Tibial nerve (tissue), 4 donors: Measurements from ENCODE around the gene KAT7. TPM values are rescaled to one million over a fixed set of nuclear protein-coding genes. Genes with fewer than 3 reads are reported as not detected.
"Not testable (repeated sequence)": the region's sequence is repeated elsewhere in the genome, so short reads cannot be mapped to it uniquely, and the experiment has no call there.

ENCODE experiments used
- DNase-seq, 2 donors: peaks; one replicate each; pipeline ENCODE4 v3.0.0-alpha.2; 2019; ENCODE audit warnings: low spot score in 2 of 2
- H3K27ac ChIP-seq, 4 donors: fragments of 200-600 bp; sonication (generic) in 3 of 4; one replicate each; pipeline ENCODE4 v1.5.1; 2017 to 2019; ENCODE audit warnings: mild to moderate bottlenecking in 1 of 4
- H3K27me3 ChIP-seq, 2 donors: fragments of 200-600 bp; sonication (generic) in 1 of 2; one replicate each; pipeline versions ENCODE4 v1.5.1 to v1.6.0; 2017 to 2019
- H3K36me3 ChIP-seq, 3 donors: fragments of 200-600 bp; sonication (generic); one replicate each; pipeline ENCODE4 v1.5.1; 2018 to 2019
- H3K4me1 ChIP-seq, 4 donors: fragments of 200-600 bp; sonication (generic) in 3 of 4; one replicate each; pipeline ENCODE4 v1.5.1; 2017 to 2019
- H3K4me3 ChIP-seq, 4 donors: fragments of 200-600 bp; sonication (generic) in 3 of 4; one replicate each; pipeline ENCODE4 v1.5.1; 2017 to 2019; ENCODE audit warnings: mild to moderate bottlenecking in 1 of 4, moderate library complexity in 1 of 4
- H3K9me3 ChIP-seq, 4 donors: fragments of 200-600 bp; sonication (generic) in 3 of 4; one replicate each; pipeline ENCODE4 v1.5.1; 2017 to 2019
- EP300 ChIP-seq, 2 donors: sonication (generic); formaldehyde crosslinking; IDR thresholded peaks; one replicate each; pipeline ENCODE4 v1.6.1; 2017; ENCODE audit warnings: antibody characterized with exemption in 2 of 2, mild to moderate bottlenecking in 1 of 2
- POLR2A ChIP-seq, 2 donors: fragments of 450-650 bp; IDR thresholded peaks; one replicate each; pipeline ENCODE4 v1.6.1; 2017; ENCODE audit warnings: antibody characterized with exemption in 2 of 2, mild to moderate bottlenecking in 2 of 2, moderate library complexity in 2 of 2
- WGBS, 2 donors: methylation state at CpG; one replicate each; pipeline ENCODE4 v1.1.5; 2018; 5-methylcytosine and 5-hydroxymethylcytosine counted together
- total RNA-seq, 4 donors: library from RNA; depleted of rRNA; stranded (reverse); fragments of >200 nt; gene quantifications; one replicate each; pipeline ENCODE4 v1.1.0, GENCODE V29; 2016
- TF ChIP-seq, protein P1 (sequence below), 5 experiments: fragments of 200-600 bp in 3 of 5; fragments of 450-650 bp in 2 of 5; sonication (generic) in 3 of 5; IDR thresholded peaks; one replicate each; pipeline ENCODE4 v1.5.1; 2016 to 2019; ENCODE audit warnings: antibody characterized with exemption in 5 of 5, mild to moderate bottlenecking in 3 of 5, moderate library complexity in 2 of 5

The KAT7 gene
- total RNA-seq, 4 donors from 2014 or later = 31.6 to 45.6 (median 42.0) TPM

DNA sequence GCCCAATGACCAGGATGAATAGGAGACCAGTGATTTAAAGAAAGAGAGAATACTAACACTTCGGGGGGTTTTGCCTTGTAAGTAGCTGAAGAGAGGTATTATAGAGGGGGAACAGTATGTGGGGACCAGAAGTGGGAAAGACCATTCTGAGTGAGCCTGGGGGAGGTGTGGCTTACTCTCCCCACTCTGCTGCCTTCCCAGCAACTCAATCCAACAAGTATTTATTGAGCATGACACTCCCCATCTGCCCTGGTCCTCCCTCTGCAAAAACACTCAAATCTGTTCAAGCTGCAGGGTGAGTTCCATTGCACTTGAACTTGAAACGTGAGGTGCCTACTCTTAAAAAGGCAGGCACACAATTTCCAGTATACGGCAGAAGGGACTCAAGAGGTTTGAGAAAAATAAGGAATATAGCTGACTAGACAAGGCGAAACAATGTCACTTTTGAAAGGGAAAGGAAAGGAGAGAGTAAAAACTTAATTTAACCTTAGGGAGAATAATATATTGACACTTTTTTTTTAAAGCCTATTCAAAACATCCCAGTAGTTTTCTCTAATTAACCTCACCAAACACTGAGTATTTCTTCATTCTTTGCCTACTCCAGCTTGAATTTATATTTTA lies 32.7 kb upstream of the KAT7 start:
- H3K36me3 ChIP-seq = peaks cover 0 to 5% (median 0%) of the 10 kb centered on the region in 3 donors
- no peaks in the 10 kb centered on the region for H3K9me3 ChIP-seq
- no peaks in the 10 kb centered on the region for H3K27me3 ChIP-seq
- TF ChIP-seq, protein P1, sequence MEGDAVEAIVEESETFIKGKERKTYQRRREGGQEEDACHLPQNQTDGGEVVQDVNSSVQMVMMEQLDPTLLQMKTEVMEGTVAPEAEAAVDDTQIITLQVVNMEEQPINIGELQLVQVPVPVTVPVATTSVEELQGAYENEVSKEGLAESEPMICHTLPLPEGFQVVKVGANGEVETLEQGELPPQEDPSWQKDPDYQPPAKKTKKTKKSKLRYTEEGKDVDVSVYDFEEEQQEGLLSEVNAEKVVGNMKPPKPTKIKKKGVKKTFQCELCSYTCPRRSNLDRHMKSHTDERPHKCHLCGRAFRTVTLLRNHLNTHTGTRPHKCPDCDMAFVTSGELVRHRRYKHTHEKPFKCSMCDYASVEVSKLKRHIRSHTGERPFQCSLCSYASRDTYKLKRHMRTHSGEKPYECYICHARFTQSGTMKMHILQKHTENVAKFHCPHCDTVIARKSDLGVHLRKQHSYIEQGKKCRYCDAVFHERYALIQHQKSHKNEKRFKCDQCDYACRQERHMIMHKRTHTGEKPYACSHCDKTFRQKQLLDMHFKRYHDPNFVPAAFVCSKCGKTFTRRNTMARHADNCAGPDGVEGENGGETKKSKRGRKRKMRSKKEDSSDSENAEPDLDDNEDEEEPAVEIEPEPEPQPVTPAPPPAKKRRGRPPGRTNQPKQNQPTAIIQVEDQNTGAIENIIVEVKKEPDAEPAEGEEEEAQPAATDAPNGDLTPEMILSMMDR (IDR thresholded peaks at IDR 0.05) = no peak
- TF ChIP-seq EP300 (IDR thresholded peaks at IDR 0.05) (no peak), POLR2A (IDR thresholded peaks at IDR 0.05) (no peak)
- no peak for DNase-seq
- H3K4me3 ChIP-seq = no peak overlapping the region
- no peak overlapping the region for H3K27ac ChIP-seq
- H3K4me1 ChIP-seq = peaks cover 0 to 24% (median 8%) of the 10 kb centered on the region in 4 donors
- WGBS, 2 donors = 69 to 72% methylated on average over 4 of the region's 4 CpGs

DNA sequence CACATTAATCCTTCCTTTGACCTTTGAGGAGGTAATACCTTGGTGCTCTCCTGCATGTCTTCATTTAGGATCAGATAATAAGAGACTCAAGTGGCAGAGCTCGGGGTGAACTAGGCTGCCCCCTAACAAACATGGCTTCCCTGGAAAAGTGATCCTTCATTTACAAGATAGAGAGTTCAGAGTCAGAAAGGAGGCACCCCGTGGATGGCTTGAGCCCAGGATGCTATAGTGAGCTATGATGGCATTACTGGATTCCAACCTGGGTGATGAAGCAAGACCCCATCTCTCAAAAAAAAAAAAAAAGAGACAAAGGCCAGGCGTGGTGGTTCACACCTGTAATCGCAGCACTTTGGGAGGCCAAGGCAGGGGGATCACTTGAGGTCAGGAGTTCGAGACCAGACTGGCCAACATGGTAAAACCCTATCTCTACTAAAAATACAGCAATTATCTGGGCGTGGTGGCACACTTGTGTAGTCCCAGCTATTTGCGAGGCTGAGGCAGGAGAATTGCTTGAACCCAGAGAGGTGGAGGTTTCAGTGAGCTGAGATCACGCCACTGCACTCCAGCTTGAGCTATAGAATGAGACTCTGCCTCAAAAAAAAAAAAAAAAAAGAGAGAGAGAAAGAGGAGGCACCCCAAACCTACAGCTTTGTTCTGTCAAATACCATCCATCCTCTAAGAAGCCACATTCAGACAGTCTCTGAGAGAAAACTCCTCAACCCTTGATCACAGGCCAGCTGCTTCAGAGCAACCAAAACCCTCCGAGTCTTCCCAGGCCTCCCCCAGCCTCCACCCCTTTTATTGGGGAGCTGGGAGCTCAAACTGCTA lies 31.9 kb upstream of the KAT7 start:
- no peak for DNase-seq
- Histone ChIP-seq H3K36me3 (peaks cover 0 to 5% (median 0%) of the 10 kb centered on the region in 3 donors), H3K27ac (peak overlapping the region in 1 of 4 donors; percentile 29), H3K4me1 (peaks cover 0 to 24% (median 8%) of the 10 kb centered on the region in 4 donors), H3K27me3 (no peaks in the 10 kb centered on the region), H3K9me3 (no peaks in the 10 kb centered on the region), H3K4me3 (no peak overlapping the region)
- TF ChIP-seq EP300 (IDR thresholded peaks at IDR 0.05) = no peak
- TF ChIP-seq, protein P1 (IDR thresholded peaks at IDR 0.05) = no peak
- no peak for TF ChIP-seq POLR2A (IDR thresholded peaks at IDR 0.05)
- WGBS, 2 donors = 83 to 86% methylated on average over 9 of the region's 9 CpGs

DNA sequence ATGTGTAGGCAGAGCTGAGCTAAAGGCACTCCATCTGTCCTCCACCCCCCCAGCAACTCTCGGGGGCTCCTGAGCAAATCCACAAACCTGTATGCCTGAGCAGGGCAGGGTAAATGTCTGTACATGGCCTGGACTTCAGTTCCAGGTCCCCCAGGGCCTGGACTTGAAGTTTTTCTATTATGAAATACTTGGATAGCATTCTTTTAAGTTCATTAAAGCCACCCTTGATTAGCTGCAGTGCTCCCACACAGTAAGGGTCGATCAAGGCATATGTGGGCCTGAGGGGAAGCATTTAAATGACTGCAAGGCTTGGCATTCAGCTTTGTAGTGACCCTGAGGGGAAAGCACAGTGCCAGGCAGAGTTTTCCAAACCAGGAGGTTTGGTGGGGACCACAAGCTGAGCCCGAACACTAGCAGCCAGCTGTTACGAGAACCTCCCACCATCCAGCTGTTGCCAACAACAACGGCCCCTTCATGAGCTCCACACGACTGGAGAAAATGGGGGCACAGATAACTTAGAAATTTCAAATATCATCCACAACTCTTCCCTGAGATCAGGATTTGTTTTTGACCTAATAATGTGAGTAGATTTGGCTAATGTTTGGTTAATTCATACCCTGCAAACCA lies 31.2 kb upstream of the KAT7 start:
- H3K4me1 ChIP-seq = peaks cover 0 to 25% (median 12%) of the 10 kb centered on the region in 4 donors
- no peak for TF ChIP-seq EP300 (IDR thresholded peaks at IDR 0.05)
- TF ChIP-seq, protein P1 (IDR thresholded peaks at IDR 0.05) = no peak
- no peak for TF ChIP-seq POLR2A (IDR thresholded peaks at IDR 0.05)
- 44 to 47% methylated on average over 6 of the region's 6 CpGs for WGBS, 2 donors
- H3K27ac ChIP-seq = peak overlapping the region in 1 of 4 donors; percentile 29
- no peaks in the 10 kb centered on the region for H3K9me3 ChIP-seq
- H3K36me3 ChIP-seq = peaks cover 0 to 5% (median 0%) of the 10 kb centered on the region in 3 donors
- no peak overlapping the region for H3K4me3 ChIP-seq
- no peak for DNase-seq
- H3K27me3 ChIP-seq = no peaks in the 10 kb centered on the region

DNA sequence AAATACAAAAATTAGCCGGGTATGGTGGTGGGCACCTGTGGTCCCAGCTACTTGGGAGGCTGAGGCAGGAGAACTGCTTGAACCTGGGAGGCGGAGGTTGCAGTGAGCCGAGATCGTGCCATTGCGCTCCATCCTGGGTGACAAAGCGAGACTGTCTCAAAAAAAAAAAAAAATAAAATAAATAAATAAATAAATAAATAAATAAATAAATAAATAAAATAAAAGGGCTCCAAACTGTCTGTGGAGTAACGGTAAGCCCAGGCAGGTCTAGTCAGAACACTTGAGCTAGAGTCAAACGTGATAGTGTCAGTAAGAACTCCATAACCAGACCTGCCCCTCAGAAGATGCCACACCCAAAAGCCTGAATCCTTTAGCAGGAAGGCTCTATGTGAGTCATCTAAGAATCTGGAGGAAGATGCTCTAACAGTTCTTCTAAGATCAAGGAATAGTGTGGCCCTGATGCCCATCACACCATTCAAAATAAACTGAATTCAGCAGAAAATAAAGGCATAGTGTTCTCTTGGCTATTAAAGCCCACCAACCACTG lies 29.9 kb upstream of the KAT7 start:
- not testable (repeated sequence) for H3K4me3 ChIP-seq, H3K36me3 ChIP-seq, H3K27me3 ChIP-seq, DNase-seq, H3K27ac ChIP-seq, H3K9me3 ChIP-seq
- H3K4me1 ChIP-seq = peaks cover 0 to 38% (median 19%) of the 10 kb centered on the region in 4 donors
- 86 to 91% methylated on average over 8 of the region's 8 CpGs for WGBS, 2 donors

DNA sequence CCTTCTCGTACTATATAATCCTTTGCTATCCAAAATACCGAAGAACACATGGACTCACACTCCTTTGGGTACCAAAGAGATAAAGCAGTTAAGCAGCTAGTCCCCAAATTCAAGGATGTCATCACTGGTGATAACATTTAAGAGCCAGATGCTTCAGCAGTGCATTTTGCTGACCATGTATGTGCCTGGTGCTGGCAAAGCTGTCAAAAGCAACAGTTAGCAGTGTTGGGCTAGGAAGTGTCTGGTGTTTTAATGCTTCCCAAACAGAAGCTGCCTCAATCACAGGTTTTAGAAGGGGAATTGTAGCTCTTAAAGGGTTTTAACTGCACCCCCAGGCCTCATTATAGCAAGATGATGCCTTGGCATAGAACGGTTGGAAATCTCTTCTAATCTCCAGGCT lies 29.3 kb upstream of the KAT7 start:
- Histone ChIP-seq H3K27me3 (no peaks in the 10 kb centered on the region), H3K4me1 (peaks cover 0 to 38% (median 17%) of the 10 kb centered on the region in 4 donors), H3K4me3 (no peak overlapping the region), H3K27ac (no peak overlapping the region), H3K36me3 (peaks cover 0 to 5% (median 0%) of the 10 kb centered on the region in 3 donors), H3K9me3 (no peaks in the 10 kb centered on the region)
- DNase-seq = no peak
- WGBS, 2 donors = 56 to 71% methylated on average over 3 of the region's 3 CpGs
- TF ChIP-seq POLR2A (IDR thresholded peaks at IDR 0.05) (no peak), EP300 (IDR thresholded peaks at IDR 0.05) (no peak)
- TF ChIP-seq, protein P1 (IDR thresholded peaks at IDR 0.05) = no peak
